K562 (cell line): ENCODE measurements around the gene LRRC3B.

Experiments
- ARID2 ChIP-seq: fragments of 450-650 bp; IDR thresholded peaks from 2 replicates; pipeline ENCODE4 v1.6.1; 2017; ENCODE audit warnings: antibody characterized with exemption, mild to moderate bottlenecking
- CHD2 ChIP-seq: IDR thresholded peaks from 2 replicates; pipeline ENCODE4 v1.6.1; 2011; ENCODE audit warnings: low read depth, low read length
- CREM ChIP-seq: IDR thresholded peaks from 2 replicates; pipeline ENCODE4 v1.6.1; 2014; ENCODE audit warnings: antibody characterized with exemption, low read depth
- EP400 ChIP-seq: fragments of 450-650 bp; IDR thresholded peaks from 2 replicates; pipeline ENCODE4 v1.6.1; 2017; ENCODE audit warnings: antibody characterized with exemption, mild to moderate bottlenecking, moderate library complexity
- FOXP1 ChIP-seq: sonication (generic); formaldehyde crosslinking; IDR thresholded peaks from 2 replicates; pipeline ENCODE4 v1.8.0; 2022; ENCODE audit warnings: mild to moderate bottlenecking, missing genetic modification reagents
- GATAD2A ChIP-seq: fragments of 450-650 bp; IDR thresholded peaks from 2 replicates; pipeline ENCODE4 v1.6.1; 2017
- LEF1 ChIP-seq: fragments of 450-650 bp; IDR thresholded peaks from 2 replicates; pipeline ENCODE4 v1.6.1; 2016; ENCODE audit warnings: mild to moderate bottlenecking
- MBD2 ChIP-seq: sonication (generic); IDR thresholded peaks from 2 replicates; pipeline ENCODE4 v1.6.1; 2016; ENCODE audit warnings: low read depth, borderline replicate concordance
- RAD21 ChIP-seq, 2 experiments: fragments of 250-450 bp in 1 of 2; fragments of 450-650 bp in 1 of 2; sonication (Bioruptor Pico) in 1 of 2; formaldehyde crosslinking in 1 of 2; IDR thresholded peaks in 1 of 2; conservative IDR thresholded peaks in 1 of 2; 2 replicates each; pipeline versions ENCODE4 v1.4.0 to v1.8.0; 2020 to 2022; ENCODE audit warnings: mild to moderate bottlenecking in 2 of 2, moderate library complexity in 1 of 2
- TEAD1 ChIP-seq, 2 experiments: fragments of 450-650 bp in 1 of 2; sonication (generic) in 1 of 2; formaldehyde crosslinking; IDR thresholded peaks; 2 replicates each; pipeline versions ENCODE4 v1.4.0 to v1.8.0; 2020 to 2022; ENCODE audit warnings: mild to moderate bottlenecking in 2 of 2, missing genetic modification reagents in 1 of 2
- TF ChIP-seq, protein P1 (sequence below): fragments of 450-650 bp; IDR thresholded peaks from 2 replicates; pipeline ENCODE4 v1.6.1; 2017; ENCODE audit warnings: antibody characterized with exemption, mild to moderate bottlenecking
- TF ChIP-seq, protein P2 (sequence below): fragments of 200-400 bp; formaldehyde crosslinking; IDR thresholded peaks from 2 replicates; pipeline ENCODE4 v1.6.1; 2017; ENCODE audit warnings: mild to moderate bottlenecking, low read depth, low read length, moderate library complexity
- TF ChIP-seq, protein P3 (sequence below): sonication (generic); formaldehyde crosslinking; IDR thresholded peaks from 2 replicates; pipeline ENCODE4 v1.8.0; 2023; ENCODE audit warnings: mild to moderate bottlenecking, missing genetic modification reagents
- TF ChIP-seq, protein P4 (sequence below): fragments of 450-650 bp; IDR thresholded peaks from 2 replicates; pipeline ENCODE4 v1.6.1; 2018; ENCODE audit not compliant: partially characterized antibody

DNA sequence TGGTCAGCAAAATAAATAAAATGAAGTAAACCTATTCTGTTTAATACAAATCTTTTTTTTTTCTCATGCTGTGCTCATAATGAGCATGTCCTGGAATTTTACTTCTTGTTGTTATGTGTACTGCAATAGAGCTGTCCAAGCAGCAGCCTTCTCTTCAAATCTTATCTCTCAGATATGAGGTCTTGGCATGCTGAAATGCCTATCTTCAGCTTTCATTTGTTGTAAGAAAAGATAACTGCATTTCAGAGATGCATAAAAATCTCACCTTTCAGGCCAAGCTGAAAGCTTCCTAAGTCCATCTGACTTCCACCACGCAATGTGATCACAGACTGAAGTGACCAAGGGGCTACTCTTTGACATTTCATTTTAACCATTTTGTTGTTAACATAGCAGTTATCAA, 43.5 kb upstream of the LRRC3B start:
- TF ChIP-seq, protein P1, sequence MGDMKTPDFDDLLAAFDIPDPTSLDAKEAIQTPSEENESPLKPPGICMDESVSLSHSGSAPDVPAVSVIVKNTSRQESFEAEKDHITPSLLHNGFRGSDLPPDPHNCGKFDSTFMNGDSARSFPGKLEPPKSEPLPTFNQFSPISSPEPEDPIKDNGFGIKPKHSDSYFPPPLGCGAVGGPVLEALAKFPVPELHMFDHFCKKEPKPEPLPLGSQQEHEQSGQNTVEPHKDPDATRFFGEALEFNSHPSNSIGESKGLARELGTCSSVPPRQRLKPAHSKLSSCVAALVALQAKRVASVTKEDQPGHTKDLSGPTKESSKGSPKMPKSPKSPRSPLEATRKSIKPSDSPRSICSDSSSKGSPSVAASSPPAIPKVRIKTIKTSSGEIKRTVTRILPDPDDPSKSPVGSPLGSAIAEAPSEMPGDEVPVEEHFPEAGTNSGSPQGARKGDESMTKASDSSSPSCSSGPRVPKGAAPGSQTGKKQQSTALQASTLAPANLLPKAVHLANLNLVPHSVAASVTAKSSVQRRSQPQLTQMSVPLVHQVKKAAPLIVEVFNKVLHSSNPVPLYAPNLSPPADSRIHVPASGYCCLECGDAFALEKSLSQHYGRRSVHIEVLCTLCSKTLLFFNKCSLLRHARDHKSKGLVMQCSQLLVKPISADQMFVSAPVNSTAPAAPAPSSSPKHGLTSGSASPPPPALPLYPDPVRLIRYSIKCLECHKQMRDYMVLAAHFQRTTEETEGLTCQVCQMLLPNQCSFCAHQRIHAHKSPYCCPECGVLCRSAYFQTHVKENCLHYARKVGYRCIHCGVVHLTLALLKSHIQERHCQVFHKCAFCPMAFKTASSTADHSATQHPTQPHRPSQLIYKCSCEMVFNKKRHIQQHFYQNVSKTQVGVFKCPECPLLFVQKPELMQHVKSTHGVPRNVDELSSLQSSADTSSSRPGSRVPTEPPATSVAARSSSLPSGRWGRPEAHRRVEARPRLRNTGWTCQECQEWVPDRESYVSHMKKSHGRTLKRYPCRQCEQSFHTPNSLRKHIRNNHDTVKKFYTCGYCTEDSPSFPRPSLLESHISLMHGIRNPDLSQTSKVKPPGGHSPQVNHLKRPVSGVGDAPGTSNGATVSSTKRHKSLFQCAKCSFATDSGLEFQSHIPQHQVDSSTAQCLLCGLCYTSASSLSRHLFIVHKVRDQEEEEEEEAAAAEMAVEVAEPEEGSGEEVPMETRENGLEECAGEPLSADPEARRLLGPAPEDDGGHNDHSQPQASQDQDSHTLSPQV: no peak
- TF ChIP-seq CHD2: no peak
- TF ChIP-seq ARID2: no peak
- TF ChIP-seq, protein P2, sequence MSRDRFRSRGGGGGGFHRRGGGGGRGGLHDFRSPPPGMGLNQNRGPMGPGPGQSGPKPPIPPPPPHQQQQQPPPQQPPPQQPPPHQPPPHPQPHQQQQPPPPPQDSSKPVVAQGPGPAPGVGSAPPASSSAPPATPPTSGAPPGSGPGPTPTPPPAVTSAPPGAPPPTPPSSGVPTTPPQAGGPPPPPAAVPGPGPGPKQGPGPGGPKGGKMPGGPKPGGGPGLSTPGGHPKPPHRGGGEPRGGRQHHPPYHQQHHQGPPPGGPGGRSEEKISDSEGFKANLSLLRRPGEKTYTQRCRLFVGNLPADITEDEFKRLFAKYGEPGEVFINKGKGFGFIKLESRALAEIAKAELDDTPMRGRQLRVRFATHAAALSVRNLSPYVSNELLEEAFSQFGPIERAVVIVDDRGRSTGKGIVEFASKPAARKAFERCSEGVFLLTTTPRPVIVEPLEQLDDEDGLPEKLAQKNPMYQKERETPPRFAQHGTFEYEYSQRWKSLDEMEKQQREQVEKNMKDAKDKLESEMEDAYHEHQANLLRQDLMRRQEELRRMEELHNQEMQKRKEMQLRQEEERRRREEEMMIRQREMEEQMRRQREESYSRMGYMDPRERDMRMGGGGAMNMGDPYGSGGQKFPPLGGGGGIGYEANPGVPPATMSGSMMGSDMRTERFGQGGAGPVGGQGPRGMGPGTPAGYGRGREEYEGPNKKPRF: no peak
- no peak for TF ChIP-seq CREM
- no peak for TF ChIP-seq LEF1
- no peak for TF ChIP-seq EP400
- TF ChIP-seq GATAD2A: no peak
- no peak for TF ChIP-seq FOXP1 (CRISPR knock-in tag)
- TF ChIP-seq, protein P3, sequence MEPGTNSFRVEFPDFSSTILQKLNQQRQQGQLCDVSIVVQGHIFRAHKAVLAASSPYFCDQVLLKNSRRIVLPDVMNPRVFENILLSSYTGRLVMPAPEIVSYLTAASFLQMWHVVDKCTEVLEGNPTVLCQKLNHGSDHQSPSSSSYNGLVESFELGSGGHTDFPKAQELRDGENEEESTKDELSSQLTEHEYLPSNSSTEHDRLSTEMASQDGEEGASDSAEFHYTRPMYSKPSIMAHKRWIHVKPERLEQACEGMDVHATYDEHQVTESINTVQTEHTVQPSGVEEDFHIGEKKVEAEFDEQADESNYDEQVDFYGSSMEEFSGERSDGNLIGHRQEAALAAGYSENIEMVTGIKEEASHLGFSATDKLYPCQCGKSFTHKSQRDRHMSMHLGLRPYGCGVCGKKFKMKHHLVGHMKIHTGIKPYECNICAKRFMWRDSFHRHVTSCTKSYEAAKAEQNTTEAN (CRISPR knock-in tag): no peak
- TF ChIP-seq TEAD1 (CRISPR knock-in tag; IDR thresholded peaks at IDR 0.05): no peak
- TF ChIP-seq MBD2: no peak
- TF ChIP-seq, protein P4, sequence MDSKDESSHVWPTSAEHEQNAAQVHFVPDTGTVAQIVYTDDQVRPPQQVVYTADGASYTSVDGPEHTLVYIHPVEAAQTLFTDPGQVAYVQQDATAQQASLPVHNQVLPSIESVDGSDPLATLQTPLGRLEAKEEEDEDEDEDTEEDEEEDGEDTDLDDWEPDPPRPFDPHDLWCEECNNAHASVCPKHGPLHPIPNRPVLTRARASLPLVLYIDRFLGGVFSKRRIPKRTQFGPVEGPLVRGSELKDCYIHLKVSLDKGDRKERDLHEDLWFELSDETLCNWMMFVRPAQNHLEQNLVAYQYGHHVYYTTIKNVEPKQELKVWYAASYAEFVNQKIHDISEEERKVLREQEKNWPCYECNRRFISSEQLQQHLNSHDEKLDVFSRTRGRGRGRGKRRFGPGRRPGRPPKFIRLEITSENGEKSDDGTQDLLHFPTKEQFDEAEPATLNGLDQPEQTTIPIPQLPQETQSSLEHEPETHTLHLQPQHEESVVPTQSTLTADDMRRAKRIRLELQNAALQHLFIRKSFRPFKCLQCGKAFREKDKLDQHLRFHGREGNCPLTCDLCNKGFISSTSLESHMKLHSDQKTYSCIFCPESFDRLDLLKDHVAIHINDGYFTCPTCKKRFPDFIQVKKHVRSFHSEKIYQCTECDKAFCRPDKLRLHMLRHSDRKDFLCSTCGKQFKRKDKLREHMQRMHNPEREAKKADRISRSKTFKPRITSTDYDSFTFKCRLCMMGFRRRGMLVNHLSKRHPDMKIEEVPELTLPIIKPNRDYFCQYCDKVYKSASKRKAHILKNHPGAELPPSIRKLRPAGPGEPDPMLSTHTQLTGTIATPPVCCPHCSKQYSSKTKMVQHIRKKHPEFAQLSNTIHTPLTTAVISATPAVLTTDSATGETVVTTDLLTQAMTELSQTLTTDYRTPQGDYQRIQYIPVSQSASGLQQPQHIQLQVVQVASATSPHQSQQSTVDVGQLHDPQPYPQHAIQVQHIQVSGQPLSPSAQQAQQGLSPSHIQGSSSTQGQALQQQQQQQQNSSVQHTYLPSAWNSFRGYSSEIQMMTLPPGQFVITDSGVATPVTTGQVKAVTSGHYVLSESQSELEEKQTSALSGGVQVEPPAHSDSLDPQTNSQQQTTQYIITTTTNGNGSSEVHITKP: no peak
- TF ChIP-seq RAD21 (CRISPR knock-in tag; conservative IDR thresholded peaks at IDR 0.05 in 1 of 2, IDR thresholded peaks at IDR 0.05 in 1 of 2): no peak
